Activated B cell treated with CpG ODN at 0.5 μM for 24 hours (primary cell): ENCODE data around the gene PGM1. TPM values are rescaled to one million over a fixed set of nuclear protein-coding genes. Genes with fewer than 3 reads are reported as not detected.

ENCODE experiments used
- ATAC-seq: fragments of 200-7000 bp; cut with Tn5 transposase; one replicate; pipeline ENCODE4 v1.10.0; 2021; ENCODE audit warnings: low read depth, mild to moderate bottlenecking, moderate library complexity
- CTCF ChIA-PET: fragments of 350-600 bp; sonication (Branson Sonifier 250); formaldehyde crosslinking; loops from one replicate; lab custom pipeline; 2021; ENCODE audit warnings: antibody characterized with exemption; lab: Charles Lee
- POLR2A ChIA-PET: fragments of 350-600 bp; sonication (Branson Sonifier 250); formaldehyde crosslinking; loops from one replicate; lab custom pipeline; 2021; ENCODE audit warnings: antibody characterized with exemption; lab: Charles Lee
- DNase-seq: peaks from one replicate; pipeline ENCODE4 v3.0.0; 2022
- H3K27ac Mint-ChIP-seq: one replicate; pipeline ENCODE4 v1.8.0; 2020; ENCODE audit warnings: mixed read lengths
- H3K27me3 Mint-ChIP-seq: one replicate; pipeline ENCODE4 v1.8.0; 2021; ENCODE audit warnings: mixed read lengths
- H3K36me3 Mint-ChIP-seq: one replicate; pipeline ENCODE4 v1.8.0; 2021; ENCODE audit warnings: low read depth, mixed read lengths
- H3K4me1 Mint-ChIP-seq: one replicate; pipeline ENCODE4 v1.8.0; 2021; ENCODE audit warnings: mixed read lengths
- H3K4me3 Mint-ChIP-seq: one replicate; pipeline ENCODE4 v1.8.0; 2020; ENCODE audit warnings: mild to moderate bottlenecking, mixed read lengths
- H3K9me3 Mint-ChIP-seq: one replicate; pipeline ENCODE4 v1.8.0; 2020; ENCODE audit warnings: mixed read lengths
- CTCF ChIP-seq: fragments of 200-600 bp; IDR thresholded peaks from one replicate; pipeline ENCODE4 v1.8.0; 2022; ENCODE audit warnings: antibody characterized with exemption, mild to moderate bottlenecking
- intact Hi-C: fragments of 100-400 bp; cut with micrococcal nuclease; formaldehyde crosslinking; loops from one replicate; pipeline ENCODE4 v1.15.1; 2024
- total RNA-seq: library from RNA; stranded (reverse); gene quantifications from 2 replicates; pipeline ENCODE4 v1.2.3, GENCODE V29; 2022

Gene PGM1
- total RNA-seq, 1 donor from 2014 or later, result 20.8 TPM

GRCh38 chr1:63628607-63629006 lies 35.4 kb downstream of the PGM1 start:
- H3K9me3 Mint-ChIP-seq, result no peaks in the 10 kb centered on the region
- H3K36me3 Mint-ChIP-seq, result peaks cover 26% of the 10 kb centered on the region
- ChIA-PET POLR2A (no interaction called here), CTCF (interaction anchor here (1.5 kb wide), 1 partner anchor 11 kb away, joined by 3 read pairs; no protein-coding TSS in a partner anchor)
- DNase-seq, result no peak
- no peaks in the 10 kb centered on the region for H3K4me1 Mint-ChIP-seq
- TF ChIP-seq CTCF, result no peak
- H3K4me3 Mint-ChIP-seq, result no peak overlapping the region
- no peaks in the 10 kb centered on the region for H3K27me3 Mint-ChIP-seq
- H3K27ac Mint-ChIP-seq, result no peak overlapping the region
- no peak for ATAC-seq
- intact Hi-C loops, result no loop called here

- no peaks in the 10 kb centered on the region for H3K27me3 Mint-ChIP-seq
- no peak overlapping the region for H3K4me3 Mint-ChIP-seq
- intact Hi-C loops, result no loop called here
- CTCF ChIA-PET, result no interaction called here
- H3K9me3 Mint-ChIP-seq, result no peaks in the 10 kb centered on the region
- DNase-seq, result no peak
- H3K36me3 Mint-ChIP-seq, result peaks cover 38% of the 10 kb centered on the region
- no peak overlapping the region for H3K27ac Mint-ChIP-seq
- ATAC-seq, result no peak
- no peak for TF ChIP-seq CTCF
- H3K4me1 Mint-ChIP-seq, result no peaks in the 10 kb centered on the region
- POLR2A ChIA-PET, result no interaction called here
Observed at GRCh38 chr1:63630238-63630637, 37.0 kb downstream of the PGM1 start.

- H3K27ac Mint-ChIP-seq, result no peak overlapping the region
- intact Hi-C loops, result no loop called here
- H3K9me3 Mint-ChIP-seq, result no peaks in the 10 kb centered on the region
- H3K27me3 Mint-ChIP-seq, result no peaks in the 10 kb centered on the region
- ChIA-PET POLR2A (no interaction called here), CTCF (no interaction called here)
- ATAC-seq (no peak), DNase-seq (no peak)
- peaks cover 42% of the 10 kb centered on the region for H3K36me3 Mint-ChIP-seq
- no peak overlapping the region for H3K4me3 Mint-ChIP-seq
- no peaks in the 10 kb centered on the region for H3K4me1 Mint-ChIP-seq
- no peak for TF ChIP-seq CTCF
Observed at GRCh38 chr1:63630666-63631065, 37.5 kb downstream of the PGM1 start.

GRCh38 chr1:63632110-63632509 lies 38.9 kb downstream of the PGM1 start:
- Mint-ChIP-seq H3K27ac (no peak overlapping the region), H3K36me3 (peaks cover 56% of the 10 kb centered on the region), H3K9me3 (no peaks in the 10 kb centered on the region), H3K4me1 (no peaks in the 10 kb centered on the region), H3K27me3 (no peaks in the 10 kb centered on the region), H3K4me3 (no peak overlapping the region)
- no peak for TF ChIP-seq CTCF
- DNase-seq (no peak), ATAC-seq (no peak)
- ChIA-PET POLR2A (no interaction called here), CTCF (no interaction called here)
- intact Hi-C loops, result no loop called here

- DNase-seq (no peak), ATAC-seq (no peak)
- intact Hi-C loops, result no loop called here
- Mint-ChIP-seq H3K9me3 (no peaks in the 10 kb centered on the region), H3K27ac (no peak overlapping the region), H3K4me1 (no peaks in the 10 kb centered on the region), H3K4me3 (no peak overlapping the region), H3K27me3 (no peaks in the 10 kb centered on the region), H3K36me3 (peaks cover 68% of the 10 kb centered on the region)
- CTCF ChIA-PET, result no interaction called here
- POLR2A ChIA-PET, result no interaction called here
- no peak for TF ChIP-seq CTCF
Observed at GRCh38 chr1:63633281-63633680, 40.1 kb downstream of the PGM1 start.
